Glomerular visceral epithelial cell (primary cell): ENCODE results near the gene TCTA.
"Not testable (repeated sequence)": the region's sequence is repeated elsewhere in the genome, so short reads cannot be mapped to it uniquely, and the experiment has no call there.

Experiments
- DNase-seq: peaks from one replicate; pipeline ENCODE4 v3.0.0-alpha.2; 2016; ENCODE audit errors: extremely low spot score

The TCTA gene, protein sequence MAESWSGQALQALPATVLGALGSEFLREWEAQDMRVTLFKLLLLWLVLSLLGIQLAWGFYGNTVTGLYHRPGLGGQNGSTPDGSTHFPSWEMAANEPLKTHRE

DNA sequence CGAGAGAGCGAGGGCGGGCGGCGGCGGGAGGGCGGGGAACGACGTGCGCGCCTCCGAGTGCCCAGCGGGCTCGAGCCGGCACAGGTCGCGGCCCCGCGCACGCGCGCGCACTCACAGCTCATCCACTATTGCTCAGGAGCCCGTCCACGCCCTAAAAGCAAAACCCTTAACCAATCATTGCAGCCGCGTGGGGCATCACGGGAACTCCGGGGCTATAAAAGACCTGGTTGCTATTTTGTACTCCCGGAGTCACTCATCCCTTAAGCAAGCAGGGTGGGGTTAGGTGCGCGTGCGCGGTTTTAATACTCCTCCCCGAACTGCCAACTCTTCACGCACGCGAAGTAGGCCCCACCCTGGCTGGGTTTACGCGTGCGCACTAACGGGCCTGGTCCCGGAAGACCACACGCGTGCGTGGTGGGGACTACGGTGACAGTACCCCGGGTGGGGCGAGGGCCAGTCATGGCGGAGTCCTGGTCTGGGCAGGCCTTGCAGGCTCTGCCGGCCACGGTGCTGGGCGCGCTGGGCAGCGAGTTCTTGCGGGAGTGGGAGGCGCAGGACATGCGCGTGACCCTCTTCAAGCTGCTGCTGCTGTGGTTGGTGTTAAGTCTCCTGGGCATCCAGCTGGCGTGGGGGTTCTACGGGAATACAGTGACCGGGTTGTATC lies at the start of gene TCTA, which contains the start of gene RHOA:
TCTA (plus strand) TSS at position 456 of the 664 bp plus-strand sequence; CDS start at position 460, 4 bp downstream.
RHOA (minus strand) TSS at position 9 of the 664 bp plus-strand sequence. CDS start 36,387 bp downstream, outside the sequence.
- peak; percentile 100 for DNase-seq

DNA sequence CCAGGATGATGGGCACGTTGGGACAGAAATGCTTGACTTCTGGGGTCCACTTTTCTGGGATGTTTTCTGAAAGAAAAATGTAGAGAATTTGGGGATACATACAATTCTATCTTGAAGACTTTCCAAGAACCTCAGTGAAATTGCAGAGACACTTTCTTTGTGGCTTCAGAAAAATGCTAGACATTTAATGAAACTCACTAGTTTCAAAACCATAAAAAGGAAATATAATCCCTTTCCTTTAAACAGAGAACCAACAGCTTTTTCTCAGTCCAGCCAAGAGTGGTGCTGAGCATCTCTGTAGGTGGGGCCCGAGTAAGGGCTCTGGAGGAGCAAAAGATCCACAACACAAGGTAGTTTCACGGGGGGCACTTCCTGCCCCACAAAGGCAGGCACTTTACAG lies 49.7 kb upstream of the TCTA start:
- no peak for DNase-seq

DNA sequence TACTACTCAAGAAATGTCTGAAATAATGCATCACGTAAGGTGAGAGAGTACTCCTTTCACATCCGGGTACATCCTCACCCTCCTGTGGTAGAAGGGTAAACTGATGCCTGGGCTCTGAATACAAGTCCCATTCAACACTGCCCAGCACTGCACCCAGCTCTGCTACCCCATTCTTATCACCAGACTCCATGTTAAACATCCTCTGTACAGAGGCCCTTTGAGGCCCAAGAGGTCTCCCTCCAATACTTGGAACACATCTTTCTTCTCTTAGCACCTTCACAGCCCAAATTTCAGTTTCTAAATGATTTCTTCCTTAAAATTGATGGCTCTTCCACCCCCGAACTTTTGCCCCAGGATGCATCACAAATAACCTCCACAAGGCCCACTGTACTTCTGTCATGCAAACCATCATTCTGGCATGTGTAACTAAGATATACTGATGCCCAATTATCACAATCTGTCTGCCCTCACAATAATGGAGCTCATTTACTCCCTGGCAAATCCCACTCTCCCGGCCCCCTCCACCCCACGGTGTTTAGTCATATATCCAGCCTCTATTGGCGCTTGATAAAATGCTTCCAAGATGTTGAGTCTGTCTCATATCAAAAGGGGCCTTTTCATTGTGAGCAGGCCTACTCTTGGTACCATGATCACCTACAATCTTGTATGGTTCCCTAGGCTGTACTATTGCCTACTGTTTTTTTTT lies 41.5 kb upstream of the TCTA start:
- DNase-seq, result no peak

DNA sequence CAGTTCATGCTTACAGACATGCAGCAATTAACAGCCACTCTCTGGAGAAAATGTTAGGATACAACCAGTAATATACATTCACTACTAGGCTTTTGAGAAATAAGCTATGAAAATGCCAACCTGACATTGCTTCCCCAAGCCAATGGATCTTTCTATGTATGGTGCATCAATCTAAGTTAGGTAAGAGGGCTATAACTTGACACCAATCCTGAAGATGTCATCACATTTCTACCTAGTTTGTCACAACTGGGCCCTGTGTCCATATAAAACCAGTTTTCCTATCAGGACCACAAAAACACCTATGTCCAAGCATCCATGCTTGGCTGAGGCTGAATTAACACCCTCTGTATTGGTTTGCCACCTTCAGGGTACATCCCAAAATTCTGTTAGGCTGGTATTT lies 40.3 kb upstream of the TCTA start:
- no peak for DNase-seq

DNA sequence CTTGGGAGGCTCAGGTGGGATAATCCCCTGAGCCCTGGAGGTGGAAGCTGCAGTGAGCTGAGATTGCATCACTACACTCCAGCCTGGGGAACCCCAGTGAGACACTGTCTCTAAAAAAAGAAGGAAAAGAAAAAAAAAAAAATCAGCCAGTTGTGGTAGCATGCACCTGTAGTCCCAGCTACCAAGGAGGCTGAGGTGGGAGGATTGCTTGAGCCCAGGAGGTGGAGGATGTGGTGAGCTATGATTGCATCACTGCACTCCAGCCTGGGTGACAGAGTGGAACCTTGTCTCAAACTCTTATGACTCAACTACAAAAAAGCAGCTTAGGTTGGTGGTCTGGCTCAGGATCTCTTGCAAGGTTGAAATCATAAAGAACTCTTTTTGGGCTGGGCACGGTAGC lies 34.7 kb upstream of the TCTA start:
- peak; percentile 86 for DNase-seq

DNA sequence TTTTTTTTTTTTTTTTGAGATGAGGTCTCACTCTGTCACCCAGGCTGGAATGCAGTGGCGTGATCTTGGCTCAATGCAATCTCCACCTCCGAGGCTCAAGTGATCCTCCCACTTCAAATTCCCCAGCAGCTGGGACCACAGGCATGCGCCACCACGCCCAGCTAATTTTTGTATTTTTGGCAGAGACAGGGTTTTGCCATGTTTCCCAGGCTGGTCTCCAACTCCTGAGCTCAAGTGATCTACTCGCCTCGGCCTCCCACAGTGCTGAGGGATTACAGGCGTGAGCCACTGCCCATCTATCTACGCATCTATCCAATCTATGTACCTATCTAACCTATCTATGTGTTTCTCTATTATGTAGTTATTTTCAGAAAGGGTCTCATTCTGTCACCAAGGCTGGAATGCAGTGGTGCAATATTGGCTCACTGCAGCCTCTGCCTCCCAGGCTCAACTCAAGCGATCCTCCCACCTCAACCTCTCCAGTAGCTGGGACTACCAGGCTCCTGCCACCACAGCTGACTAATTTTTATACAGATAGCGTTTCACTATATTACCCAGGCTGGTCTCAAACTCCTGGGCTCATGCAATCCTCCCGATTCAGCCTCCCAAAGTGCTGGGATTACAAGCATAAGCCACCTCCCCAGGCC lies 33.9 kb upstream of the TCTA start:
- DNase-seq, result peak; percentile 89

DNA sequence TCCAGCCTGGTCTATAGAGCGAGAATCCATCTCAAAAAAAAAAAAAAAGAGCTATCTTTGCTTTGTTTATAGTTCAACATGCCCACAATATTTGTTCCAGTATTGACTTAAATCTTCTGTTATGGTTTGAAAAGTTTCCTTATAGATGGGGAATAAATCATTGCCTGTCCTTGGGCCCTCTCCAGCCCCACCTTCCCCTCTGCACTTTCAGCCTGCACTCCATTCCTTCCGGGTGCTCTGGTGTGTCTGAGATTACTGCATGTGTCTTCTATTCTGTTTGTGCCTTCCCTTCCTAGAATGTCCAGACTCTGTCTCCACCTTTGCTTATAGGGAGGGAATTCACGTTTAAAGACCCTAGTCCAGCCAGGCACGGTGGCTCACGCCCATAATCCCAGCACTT lies 28.8 kb upstream of the TCTA start:
- DNase-seq, result no peak

DNA sequence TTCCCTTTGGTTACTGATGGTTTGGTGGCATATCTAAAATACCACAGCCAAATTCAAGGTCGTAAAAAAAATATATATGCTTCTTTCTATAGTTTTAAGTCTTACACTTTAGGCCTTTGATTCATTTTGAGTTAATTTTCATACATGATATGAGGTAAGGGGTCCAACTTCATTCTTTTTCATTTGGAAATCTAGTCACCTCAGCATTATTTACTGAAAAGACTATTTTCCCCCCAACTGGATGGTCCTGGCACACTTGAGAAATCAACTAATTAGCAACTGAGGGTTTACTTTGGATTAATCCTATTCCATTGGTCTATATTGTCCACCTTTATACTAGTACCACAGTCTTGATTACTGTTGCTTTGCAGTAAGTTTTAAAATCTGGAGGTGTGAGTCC lies 26.6 kb upstream of the TCTA start:
- DNase-seq, result no peak

DNA sequence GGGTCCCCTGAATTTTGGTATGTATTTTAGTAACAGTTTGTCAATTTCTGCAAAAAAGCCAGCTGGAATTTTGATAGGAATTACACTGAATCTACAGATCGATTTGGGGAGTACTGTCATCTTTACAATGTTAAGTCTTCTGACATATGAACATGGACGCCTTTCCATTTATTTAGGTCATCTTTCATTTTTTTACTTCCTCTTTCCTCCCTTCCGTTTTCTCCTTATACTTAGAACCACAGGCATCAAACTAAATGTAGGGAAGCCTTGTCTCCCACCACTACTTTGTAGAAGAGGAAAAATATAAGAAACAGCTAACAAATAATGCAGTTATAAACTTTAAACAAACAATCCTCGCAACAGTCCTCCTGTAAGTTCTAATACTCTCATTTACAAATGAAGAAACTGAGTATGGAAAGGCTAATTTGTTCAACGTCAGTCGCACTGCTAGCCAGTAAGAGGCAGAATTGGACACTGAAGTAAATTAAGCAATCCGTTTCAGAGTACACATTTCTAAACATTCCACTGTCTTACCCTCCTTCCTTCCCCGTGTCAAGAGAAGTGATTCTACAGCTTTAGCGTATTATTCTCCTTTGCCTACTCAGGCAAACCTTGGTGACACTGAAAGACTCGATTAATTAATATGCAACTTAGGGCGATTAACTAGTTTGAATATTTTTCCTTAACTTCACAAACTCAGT lies 26.0 kb upstream of the TCTA start:
- no peak for DNase-seq

DNA sequence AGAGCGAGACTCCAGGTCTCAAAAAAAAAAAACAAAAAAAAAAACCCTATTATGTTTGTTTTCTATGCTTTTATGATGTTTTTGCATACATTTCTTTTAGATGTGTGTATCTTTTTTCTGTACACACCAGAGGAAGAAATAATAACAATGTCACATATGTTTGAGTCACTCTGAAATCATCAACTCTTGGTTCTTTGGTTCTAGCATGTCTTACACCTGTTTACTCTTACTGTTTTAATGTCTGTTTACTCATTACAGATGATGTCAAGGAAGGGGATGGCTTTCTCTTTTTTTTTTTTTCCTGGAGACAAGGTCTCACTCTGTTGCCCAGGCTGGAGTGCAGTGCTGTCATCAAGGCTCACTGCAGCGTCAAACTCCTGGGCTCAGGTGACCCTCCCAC lies 24.5 kb upstream of the TCTA start:
- no peak for DNase-seq

DNA sequence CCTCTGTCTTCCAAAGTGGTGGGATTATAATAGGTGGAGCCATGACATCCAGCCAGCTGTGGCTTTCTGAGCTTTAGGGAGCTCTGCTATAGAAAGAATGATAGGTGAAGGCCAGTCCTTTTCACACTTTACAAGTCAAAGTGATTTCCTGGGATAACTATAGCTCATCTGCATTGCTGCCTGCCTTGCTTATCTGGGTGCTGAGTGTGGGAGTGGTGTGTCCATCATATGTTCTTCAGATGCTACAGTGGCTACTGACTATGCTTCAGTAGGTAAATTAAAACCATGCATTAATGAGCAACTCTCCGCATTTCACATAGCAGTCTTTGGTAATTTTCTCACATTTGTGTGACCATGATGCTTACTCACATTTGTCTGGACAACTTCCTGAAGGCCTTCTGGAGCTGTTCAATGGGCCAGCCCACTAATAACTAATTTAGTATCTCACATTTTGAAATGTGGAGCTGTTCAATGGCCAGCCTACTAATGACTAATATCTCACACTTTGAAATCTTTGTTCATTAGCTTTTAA lies 23.9 kb upstream of the TCTA start:
- DNase-seq, result no peak

DNA sequence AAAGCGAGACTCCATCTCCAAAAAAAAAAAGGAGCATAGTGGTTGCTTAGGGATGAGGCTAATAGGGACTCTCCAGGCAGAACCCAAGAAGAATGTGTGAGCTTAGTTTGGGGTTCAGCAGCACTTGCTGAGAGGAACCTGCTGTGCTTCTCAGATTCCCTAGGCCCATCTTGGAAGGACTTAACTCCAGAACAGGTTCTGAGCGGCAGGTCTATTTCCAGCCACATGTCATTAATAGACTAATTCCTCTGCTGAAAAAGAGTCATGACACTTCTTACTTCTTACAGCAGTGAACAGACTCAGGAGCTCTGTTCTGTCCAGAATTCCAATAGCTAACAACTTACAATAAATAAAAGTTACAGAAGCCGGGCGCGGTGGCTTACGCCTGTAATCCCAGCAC lies 22.9 kb upstream of the TCTA start:
- DNase-seq, result no peak

DNA sequence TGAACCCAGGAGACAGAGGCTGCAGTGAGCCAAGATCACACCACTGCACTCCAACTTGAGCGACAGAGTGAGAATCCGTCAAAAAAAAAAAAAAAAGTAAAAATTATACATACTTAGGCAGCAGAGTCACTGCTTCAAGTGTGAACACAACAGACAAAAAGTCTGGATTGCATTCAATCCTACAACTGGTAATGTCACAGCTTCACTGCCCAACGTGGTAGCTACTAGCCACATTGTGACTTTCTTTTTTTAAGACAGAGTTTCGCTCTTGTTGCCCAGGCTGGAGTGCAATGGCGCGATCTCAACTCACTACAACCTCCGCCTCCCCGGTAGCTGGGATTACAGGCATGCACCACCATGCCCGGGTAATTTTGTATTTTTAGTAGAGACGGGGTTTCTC lies 20.9 kb upstream of the TCTA start:
- not testable (repeated sequence) for DNase-seq

DNA sequence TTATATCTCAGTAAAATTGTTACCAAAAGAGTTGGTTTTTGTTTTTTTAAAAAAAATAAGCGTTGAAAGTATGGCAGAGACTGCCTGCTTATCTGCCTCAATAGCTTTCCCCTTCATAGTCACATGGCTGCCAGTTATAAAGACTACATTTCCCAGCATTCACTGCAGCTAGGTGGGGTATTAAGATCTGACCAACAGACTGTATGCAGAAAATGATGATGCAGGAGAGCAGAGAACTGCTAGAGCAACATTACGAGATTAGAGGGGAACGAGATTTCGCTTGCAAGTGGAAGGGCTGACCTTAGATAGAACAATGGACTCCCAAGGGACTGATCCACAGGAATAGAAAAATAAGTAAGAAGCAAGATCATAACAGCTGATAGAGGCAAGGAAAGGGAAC lies 14.8 kb upstream of the TCTA start:
- DNase-seq, result no peak

DNA sequence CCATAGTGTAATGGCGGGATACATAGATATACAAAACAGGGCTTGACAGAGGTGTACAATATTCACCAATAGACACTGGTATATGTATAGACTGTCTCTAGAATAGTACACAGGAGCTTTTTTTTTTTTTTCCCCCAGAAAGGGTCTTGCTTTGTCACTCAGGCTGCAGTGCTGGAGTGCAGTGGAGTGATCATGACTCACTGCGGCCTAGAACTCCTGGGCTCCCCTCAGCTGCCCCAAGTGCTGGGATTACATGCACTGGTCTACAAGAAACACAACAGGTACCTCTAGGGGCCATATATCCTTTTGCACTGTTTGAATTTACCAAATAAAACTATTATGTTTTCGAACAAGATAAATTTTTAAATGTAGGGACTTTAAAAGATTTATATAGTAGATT lies 12.8 kb upstream of the TCTA start:
- DNase-seq, result peak; percentile 45

DNA sequence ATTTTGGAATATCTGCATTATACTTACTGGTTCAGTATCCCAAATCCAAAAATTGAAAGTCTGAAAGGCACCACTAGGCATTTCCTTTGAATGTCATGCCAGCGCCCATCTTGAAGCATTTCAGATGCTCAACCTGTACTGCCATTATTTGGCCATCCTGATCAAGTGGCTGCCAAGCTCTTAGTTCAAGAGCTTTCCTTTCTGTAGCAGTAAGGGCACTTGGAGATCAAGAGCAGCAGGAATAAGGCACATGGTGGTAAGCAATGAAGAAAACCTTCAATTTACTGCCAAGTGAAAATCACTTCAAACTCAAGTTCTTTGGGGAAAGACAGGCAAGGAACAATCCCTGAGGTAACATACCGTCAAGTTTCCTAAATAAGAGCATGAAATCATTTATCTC lies 10.5 kb upstream of the TCTA start:
- no peak for DNase-seq

DNA sequence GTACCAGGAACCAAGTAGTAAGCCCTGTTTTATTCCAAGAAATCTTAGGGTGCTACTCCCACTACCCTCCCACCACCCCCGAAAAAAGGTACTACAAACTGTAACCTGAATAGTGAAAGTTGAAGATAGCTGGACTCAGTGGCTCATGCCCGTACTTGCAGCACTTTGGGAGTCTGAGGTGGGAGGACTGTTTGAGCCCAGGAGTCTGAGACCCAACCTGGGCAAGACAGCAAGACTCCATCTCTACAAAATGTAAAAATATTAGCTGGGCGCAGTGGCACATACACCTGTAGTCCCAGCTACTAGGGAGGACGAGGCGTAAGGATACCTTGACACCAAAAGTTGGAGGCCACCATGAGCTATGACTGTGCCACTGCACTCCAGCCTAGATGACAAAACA lies 8.3 kb upstream of the TCTA start:
- DNase-seq, result no peak

DNA sequence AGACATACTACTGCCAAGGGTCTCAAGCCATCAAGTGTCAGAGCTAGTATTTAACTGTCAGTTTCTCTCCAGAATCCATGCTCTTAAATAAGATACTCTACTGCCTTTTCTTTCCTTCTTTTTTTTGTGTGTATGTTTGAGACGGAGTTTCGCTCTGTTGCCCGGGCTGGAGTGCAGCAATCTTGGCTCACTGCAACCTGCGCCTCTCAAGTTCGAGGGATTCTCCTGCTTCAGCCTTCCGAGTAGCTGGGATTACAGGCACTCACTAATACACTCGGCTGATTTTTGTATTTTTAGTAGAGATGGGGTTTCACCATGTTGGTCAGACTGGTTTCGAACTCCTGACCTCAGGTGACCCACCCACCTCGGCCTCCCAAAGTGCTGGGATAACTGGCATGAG lies 6.7 kb upstream of the TCTA start:
- not testable (repeated sequence) for DNase-seq

DNA sequence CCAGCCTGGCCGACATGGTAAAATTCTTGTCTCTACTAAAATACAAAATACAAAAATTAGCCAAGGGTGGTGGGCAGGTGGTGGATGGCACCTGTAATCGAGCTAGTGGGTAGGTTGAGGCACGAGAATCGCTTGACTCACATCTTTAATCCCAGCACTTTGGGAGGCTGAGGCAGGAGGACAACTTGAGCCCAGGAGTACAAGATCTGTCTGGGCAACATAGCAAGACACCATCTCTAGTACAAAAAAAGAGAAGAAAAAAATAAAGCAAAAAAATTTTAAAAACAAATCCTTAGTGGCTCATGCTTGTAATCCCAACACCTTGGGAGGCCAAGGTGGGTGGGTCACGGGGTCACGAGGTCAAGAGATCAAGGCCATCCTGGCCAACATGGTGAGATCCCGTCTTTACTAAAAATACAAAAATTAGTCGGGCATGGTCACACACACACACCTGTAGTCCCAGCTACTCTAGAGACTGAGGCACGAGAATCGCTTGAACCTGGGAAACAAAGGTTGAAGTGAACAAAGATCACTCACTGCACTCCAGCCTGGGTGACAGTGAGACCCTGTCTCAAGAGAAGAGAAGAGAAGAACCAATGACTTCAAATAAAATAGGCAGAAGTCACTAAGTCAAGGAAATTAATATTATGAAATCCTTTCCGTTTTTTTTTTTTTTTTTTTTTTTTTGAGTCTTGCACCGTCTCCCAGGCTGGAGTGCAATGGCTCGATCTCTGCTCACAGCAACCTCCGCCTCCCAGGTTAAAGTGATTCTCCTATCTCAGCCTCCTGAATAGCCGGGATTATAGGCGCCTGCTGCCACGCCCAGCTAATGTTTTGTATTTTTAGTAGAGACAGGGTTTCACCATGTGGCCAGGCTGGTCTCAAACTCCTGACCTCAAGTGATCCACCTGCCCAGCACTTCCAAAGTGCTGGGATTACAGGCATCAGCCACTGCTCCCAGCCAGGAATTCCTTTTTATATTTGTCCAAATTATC lies 5.4 kb upstream of the TCTA start:
- DNase-seq, result no peak

DNA sequence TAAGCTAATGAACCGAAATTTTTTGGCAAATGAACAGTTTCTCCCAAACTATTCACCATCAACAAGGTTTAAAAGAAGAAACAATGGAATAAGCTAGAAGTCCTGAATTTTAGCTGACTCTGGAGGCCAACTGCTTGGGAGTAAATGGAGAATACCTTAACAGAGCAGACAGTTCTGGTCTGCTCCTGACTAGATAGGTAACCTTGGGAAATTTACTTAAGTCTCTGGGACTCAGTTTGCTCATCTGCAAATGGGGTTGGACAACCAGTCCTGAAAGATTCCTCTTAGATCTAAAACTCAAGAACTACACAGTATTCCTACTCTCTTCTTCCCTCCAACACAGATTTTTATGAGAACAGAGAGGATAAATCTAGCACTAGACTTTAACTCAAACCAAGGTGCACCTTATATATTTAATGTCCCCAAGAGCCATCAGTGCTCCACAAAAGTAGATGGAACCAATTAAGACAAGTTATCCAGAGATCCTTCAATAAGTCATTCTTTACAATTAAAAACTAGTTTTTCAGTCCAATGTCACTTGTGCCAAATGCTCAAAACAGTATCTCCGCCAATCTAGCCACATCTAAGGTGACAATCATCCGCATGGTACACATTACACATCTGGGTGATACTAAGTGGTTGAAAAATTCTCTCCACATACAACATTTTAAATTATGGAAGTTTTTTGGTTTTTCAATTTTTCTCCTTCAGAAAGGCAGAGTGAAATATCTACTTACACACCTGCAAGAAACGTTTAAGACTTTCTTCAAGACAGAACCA lies 2.0 kb upstream of the TCTA start:
- no peak for DNase-seq
